NCI-H1092 (cell line): ENCODE data around the gene SOX10.
"Not testable (repeated sequence)": the region's sequence is repeated elsewhere in the genome, so short reads cannot be mapped to it uniquely, and the experiment has no call there.

Source experiments
- DNase-seq: peaks from one replicate; lab custom pipeline; 2025; lab: John Stamatoyannopoulos, UW

SOX10 gene

GRCh38 chr22:37985751-37986281, 1.5 kb upstream of the SOX10 start:
- DNase-seq, result no peak

- DNase-seq, result no peak
Measured at GRCh38 chr22:37985050-37985585, 763 bp upstream of the SOX10 start.

GRCh38 chr22:37982938-37983859, 1.2 kb downstream of the SOX10 start:
- no peak for DNase-seq

GRCh38 chr22:37982151-37982785, 2.1 kb downstream of the SOX10 start:
- no peak for DNase-seq

GRCh38 chr22:37981282-37982011, 2.9 kb downstream of the SOX10 start:
- no peak for DNase-seq

- no peak for DNase-seq
Measured at GRCh38 chr22:37979782-37980181, 4.6 kb downstream of the SOX10 start.

- DNase-seq, result no peak
Measured at GRCh38 chr22:37976547-37976946, 7.8 kb downstream of the SOX10 start.

- DNase-seq, result not testable (repeated sequence)
Measured at GRCh38 chr22:37976022-37976421, 8.3 kb downstream of the SOX10 start.

GRCh38 chr22:37975153-37975552, 9.2 kb downstream of the SOX10 start:
- DNase-seq, result no peak

- DNase-seq, result no peak
Measured at GRCh38 chr22:37973271-37974170, 10.8 kb downstream of the SOX10 start.

- DNase-seq, result no peak
Measured at GRCh38 chr22:37972527-37972926, 11.8 kb downstream of the SOX10 start.

GRCh38 chr22:37971475-37972434, 12.6 kb downstream of the SOX10 start:
- no peak for DNase-seq

GRCh38 chr22:37970864-37971263, 13.5 kb downstream of the SOX10 start:
- no peak for DNase-seq

- DNase-seq, result no peak
Measured at GRCh38 chr22:37968452-37969251, 15.7 kb downstream of the SOX10 start.

GRCh38 chr22:37967637-37968451, 16.5 kb downstream of the SOX10 start:
- DNase-seq, result no peak

- DNase-seq, result no peak
Measured at GRCh38 chr22:37967147-37967546, 17.2 kb downstream of the SOX10 start.

- DNase-seq, result no peak
Measured at GRCh38 chr22:37965940-37966664, 18.3 kb downstream of the SOX10 start.
